PC-3 (cell line): ENCODE results near the gene ANKS1B. TPM values are rescaled to one million over a fixed set of nuclear protein-coding genes. Genes with fewer than 3 reads are reported as not detected.

Experiments used
- ATAC-seq: fragments of 200-7000 bp; cut with Tn5 transposase; 2 replicates; pipeline ENCODE4 v1.9.1; 2020; ENCODE audit warnings: mild to moderate bottlenecking, moderate library complexity
- BruUV-seq: library from RNA; stranded (reverse); fragments of 400-500 nt; replicated peaks from 2 replicates; lab custom pipeline; 2021; lab: Mats Ljungman, UMichigan
- CTCF ChIA-PET: fragments of 300-600 bp; sonication (Branson Sonifier 250); formaldehyde crosslinking; loops from one replicate; lab custom pipeline; 2022; ENCODE audit warnings: antibody characterized with exemption; lab: Charles Lee
- POLR2A ChIA-PET: fragments of 300-600 bp; sonication (Branson Sonifier 250); formaldehyde crosslinking; loops from one replicate; lab custom pipeline; 2022; ENCODE audit warnings: antibody characterized with exemption; ENCODE audit not compliant: unreplicated experiment; lab: Charles Lee
- DNase-seq: peaks from one replicate; pipeline ENCODE4 v3.0.0-alpha.2; 2015
- H2AFZ ChIP-seq: fragments of 300-600 bp; sonication (generic); 2 replicates; pipeline ENCODE4 v1.6.0; 2016; ENCODE audit warnings: antibody characterized with exemption, low read length
- H3F3A ChIP-seq: fragments of 300-600 bp; sonication (generic); one replicate; pipeline ENCODE4 v1.6.0; 2017; ENCODE audit warnings: antibody characterized with exemption, low read length, control low read depth, mild to moderate bottlenecking; ENCODE audit not compliant: unreplicated experiment
- H3K27ac ChIP-seq: fragments of 300-600 bp; sonication (generic); 2 replicates; pipeline ENCODE4 v1.5.1; 2016; ENCODE audit warnings: mild to moderate bottlenecking, low read length
- H3K27me3 ChIP-seq: fragments of 300-600 bp; sonication (generic); 2 replicates; pipeline ENCODE4 v1.6.1; 2016; ENCODE audit warnings: low read length, mixed read lengths
- H3K36me3 ChIP-seq: fragments of 300-600 bp; sonication (generic); 2 replicates; pipeline ENCODE4 v1.6.1; 2016; ENCODE audit warnings: low read depth, mixed run types, low read length, mixed read lengths
- H3K4me1 ChIP-seq: fragments of 300-600 bp; sonication (generic); 2 replicates; pipeline ENCODE4 v1.5.1; 2016; ENCODE audit warnings: low read length; ENCODE audit not compliant: insufficient read depth
- H3K4me2 ChIP-seq: fragments of 300-600 bp; sonication (generic); 2 replicates; pipeline ENCODE4 v1.6.0; 2016; ENCODE audit warnings: low read length
- H3K4me3 ChIP-seq: fragments of 300-600 bp; sonication (generic); 2 replicates; pipeline ENCODE4 v1.5.1; 2016; ENCODE audit warnings: mild to moderate bottlenecking, low read length, mixed read lengths
- H3K79me2 ChIP-seq: fragments of 300-600 bp; sonication (generic); 2 replicates; pipeline ENCODE4 v1.6.1; 2017; ENCODE audit warnings: low read length, mixed read lengths
- H3K9ac ChIP-seq: fragments of 300-600 bp; sonication (generic); 2 replicates; pipeline ENCODE4 v1.6.0; 2016; ENCODE audit warnings: mild to moderate bottlenecking, low read length
- H3K9me2 ChIP-seq: fragments of 300-600 bp; sonication (generic); replicated peaks from 2 replicates; pipeline ENCODE4 v1.6.1; 2016; ENCODE audit warnings: mixed run types, low read length, mixed read lengths
- H3K9me3 ChIP-seq: fragments of 300-600 bp; sonication (generic); 2 replicates; pipeline ENCODE4 v1.6.1; 2016; ENCODE audit warnings: low read length, mixed read lengths
- H4K20me1 ChIP-seq: fragments of 300-600 bp; sonication (generic); 2 replicates; pipeline ENCODE4 v1.6.1; 2016; ENCODE audit warnings: low read length, mixed read lengths
- EZH2 ChIP-seq: fragments of 300-600 bp; sonication (generic); IDR thresholded peaks from one replicate; pipeline ENCODE4 v1.6.1; 2017; ENCODE audit warnings: antibody characterized with exemption, mild to moderate bottlenecking, low read length; ENCODE audit not compliant: unreplicated experiment
- EZH2phosphoT487 ChIP-seq: fragments of 300-600 bp; sonication (generic); IDR thresholded peaks from 2 replicates; pipeline ENCODE4 v1.6.1; 2018; ENCODE audit warnings: mild to moderate bottlenecking, antibody characterized with exemption, low read length, borderline replicate concordance
- intact Hi-C: fragments of 100-400 bp; cut with micrococcal nuclease; formaldehyde crosslinking; loops from 2 replicates; pipeline ENCODE4 v1.9.0; 2023
- total RNA-seq: library from RNA; depleted of rRNA; stranded (reverse); fragments of >200 nt; gene quantifications from 2 replicates; pipeline ENCODE4 v1.2.3, GENCODE V29; 2014
- TF ChIP-seq, protein P1 (sequence below): fragments of 300-600 bp; sonication (generic); conservative IDR thresholded peaks from 2 replicates; pipeline ENCODE4 v1.5.1; 2017; ENCODE audit warnings: antibody characterized with exemption, low read depth, mild to moderate bottlenecking, low read length

ANKS1B gene
- total RNA-seq, 1 experiment from 2014 or later, result 0.07 TPM

DNA sequence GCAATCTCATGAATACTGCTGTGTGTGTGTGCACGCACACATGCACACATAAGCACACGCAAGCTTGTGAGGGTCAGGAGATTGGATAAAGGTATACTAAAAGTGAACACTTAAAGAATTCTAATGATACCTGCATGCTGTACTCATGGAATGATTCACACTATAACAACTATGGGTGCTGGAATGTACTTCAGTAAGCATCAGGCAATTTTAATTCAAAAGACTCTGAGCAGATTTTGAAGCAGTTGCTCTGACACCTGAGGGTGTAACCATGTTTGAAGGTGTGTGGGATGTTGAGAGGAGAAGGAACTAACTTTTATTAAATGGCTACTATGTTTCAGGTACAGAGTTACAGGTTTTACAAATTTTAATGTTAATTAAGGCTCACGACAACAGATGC, 275.6 kb downstream of the ANKS1B start:
- Histone ChIP-seq H3F3A (no peaks in the 10 kb centered on the region), H2AFZ (no peak overlapping the region), H3K79me2 (no peaks in the 10 kb centered on the region), H3K27me3 (no peaks in the 10 kb centered on the region), H3K4me3 (no peak overlapping the region), H3K27ac (no peak overlapping the region), H3K9me3 (no peaks in the 10 kb centered on the region), H3K4me1 (no peaks in the 10 kb centered on the region), H3K36me3 (no peaks in the 10 kb centered on the region), H3K4me2 (no peak overlapping the region), H3K9ac (no peak overlapping the region), H3K9me2 (no peaks in the 10 kb centered on the region), H4K20me1 (no peaks in the 10 kb centered on the region)
- ChIA-PET POLR2A (no interaction called here), CTCF (no interaction called here)
- DNase-seq (no peak), ATAC-seq (no peak)
- TF ChIP-seq EZH2phosphoT487, result no peak
- no peak for TF ChIP-seq EZH2
- TF ChIP-seq, protein P1, sequence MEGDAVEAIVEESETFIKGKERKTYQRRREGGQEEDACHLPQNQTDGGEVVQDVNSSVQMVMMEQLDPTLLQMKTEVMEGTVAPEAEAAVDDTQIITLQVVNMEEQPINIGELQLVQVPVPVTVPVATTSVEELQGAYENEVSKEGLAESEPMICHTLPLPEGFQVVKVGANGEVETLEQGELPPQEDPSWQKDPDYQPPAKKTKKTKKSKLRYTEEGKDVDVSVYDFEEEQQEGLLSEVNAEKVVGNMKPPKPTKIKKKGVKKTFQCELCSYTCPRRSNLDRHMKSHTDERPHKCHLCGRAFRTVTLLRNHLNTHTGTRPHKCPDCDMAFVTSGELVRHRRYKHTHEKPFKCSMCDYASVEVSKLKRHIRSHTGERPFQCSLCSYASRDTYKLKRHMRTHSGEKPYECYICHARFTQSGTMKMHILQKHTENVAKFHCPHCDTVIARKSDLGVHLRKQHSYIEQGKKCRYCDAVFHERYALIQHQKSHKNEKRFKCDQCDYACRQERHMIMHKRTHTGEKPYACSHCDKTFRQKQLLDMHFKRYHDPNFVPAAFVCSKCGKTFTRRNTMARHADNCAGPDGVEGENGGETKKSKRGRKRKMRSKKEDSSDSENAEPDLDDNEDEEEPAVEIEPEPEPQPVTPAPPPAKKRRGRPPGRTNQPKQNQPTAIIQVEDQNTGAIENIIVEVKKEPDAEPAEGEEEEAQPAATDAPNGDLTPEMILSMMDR, result no peak
- no TSS peak for BruUV-seq
- intact Hi-C loops, result no loop called here

DNA sequence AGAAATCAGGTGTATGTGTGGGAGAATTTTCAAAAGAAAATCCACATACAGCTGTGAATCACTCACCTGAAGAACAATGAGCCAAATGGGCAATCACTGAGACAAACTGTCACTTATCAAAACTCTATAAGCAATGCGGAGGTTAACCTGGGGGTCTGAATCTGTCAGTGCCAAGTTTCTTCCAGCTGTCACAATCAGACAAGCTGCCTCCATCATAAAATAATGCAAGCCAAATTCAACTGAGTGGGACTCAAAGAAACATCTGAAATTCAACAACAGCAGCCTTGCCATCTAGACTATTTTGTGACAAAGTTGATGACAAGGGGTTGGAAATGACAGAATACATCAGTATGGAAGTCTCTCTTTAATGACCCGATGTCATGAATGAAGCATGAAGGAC, 276.9 kb downstream of the ANKS1B start:
- Histone ChIP-seq H3F3A (no peaks in the 10 kb centered on the region), H3K9me3 (no peaks in the 10 kb centered on the region), H3K4me3 (no peak overlapping the region), H3K36me3 (no peaks in the 10 kb centered on the region), H2AFZ (no peak overlapping the region), H3K9ac (no peak overlapping the region), H3K9me2 (no peaks in the 10 kb centered on the region), H3K79me2 (no peaks in the 10 kb centered on the region), H3K27me3 (no peaks in the 10 kb centered on the region), H3K4me2 (no peak overlapping the region), H3K4me1 (no peaks in the 10 kb centered on the region), H3K27ac (no peak overlapping the region), H4K20me1 (no peaks in the 10 kb centered on the region)
- no peak for DNase-seq
- ChIA-PET POLR2A (no interaction called here), CTCF (no interaction called here)
- TF ChIP-seq EZH2, result no peak
- TF ChIP-seq, protein P1, result no peak
- TF ChIP-seq EZH2phosphoT487, result no peak
- ATAC-seq, result no peak
- intact Hi-C loops, result no loop called here
- BruUV-seq, result no TSS peak

GRCh38 chr12:99706736-99707473, 277.8 kb downstream of the ANKS1B start:
- Histone ChIP-seq H3F3A (no peaks in the 10 kb centered on the region), H3K9ac (no peak overlapping the region), H3K79me2 (no peaks in the 10 kb centered on the region), H3K4me1 (no peaks in the 10 kb centered on the region), H3K4me3 (no peak overlapping the region), H3K9me2 (no peaks in the 10 kb centered on the region), H3K27me3 (no peaks in the 10 kb centered on the region), H3K36me3 (no peaks in the 10 kb centered on the region), H2AFZ (no peak overlapping the region), H3K4me2 (no peak overlapping the region), H4K20me1 (no peaks in the 10 kb centered on the region), H3K27ac (no peak overlapping the region), H3K9me3 (no peaks in the 10 kb centered on the region)
- intact Hi-C loops, result no loop called here
- POLR2A ChIA-PET, result no interaction called here
- DNase-seq (no peak), ATAC-seq (no peak)
- TF ChIP-seq EZH2 (no peak), EZH2phosphoT487 (no peak)
- TF ChIP-seq, protein P1, result no peak
- CTCF ChIA-PET, result no interaction called here
- no TSS peak for BruUV-seq
